HepG2 (cell line): ENCODE measurements around the gene HSF4. TPM values are rescaled to one million over a fixed set of nuclear protein-coding genes. Genes with fewer than 3 reads are reported as not detected.

Experiments
- CEBPG ChIP-seq: IDR thresholded peaks from 2 replicates; pipeline ENCODE4 v1.6.1; 2016
- E2F2 ChIP-seq: sonication (generic); formaldehyde crosslinking; IDR thresholded peaks from 2 replicates; pipeline ENCODE4 v1.4.0; 2020; ENCODE audit warnings: missing genetic modification reagents, borderline replicate concordance
- FOXM1 ChIP-seq: sonication (generic); formaldehyde crosslinking; IDR thresholded peaks from 2 replicates; pipeline ENCODE4 v1.5.0; 2020; ENCODE audit warnings: missing genetic modification reagents
- HDAC1 ChIP-seq: sonication (generic); formaldehyde crosslinking; IDR thresholded peaks from 2 replicates; pipeline ENCODE4 v1.5.1; 2020; ENCODE audit warnings: mild to moderate bottlenecking, missing genetic modification reagents
- HIVEP1 ChIP-seq: sonication (generic); formaldehyde crosslinking; IDR thresholded peaks from 2 replicates; pipeline ENCODE4 v1.4.0; 2020; ENCODE audit warnings: mild to moderate bottlenecking, missing genetic modification reagents
- KDM5B ChIP-seq: sonication (generic); formaldehyde crosslinking; IDR thresholded peaks from 2 replicates; pipeline ENCODE4 v1.4.0; 2020; ENCODE audit warnings: missing genetic modification reagents, mild to moderate bottlenecking, borderline replicate concordance
- KDM6A ChIP-seq: IDR thresholded peaks from 2 replicates; pipeline ENCODE4 v1.6.1; 2016; ENCODE audit warnings: low read depth
- MLLT10 ChIP-seq: sonication (generic); formaldehyde crosslinking; IDR thresholded peaks from 2 replicates; pipeline ENCODE4 v1.4.0; 2020; ENCODE audit warnings: missing genetic modification reagents
- MTF2 ChIP-seq: sonication (generic); formaldehyde crosslinking; IDR thresholded peaks from 2 replicates; pipeline ENCODE4 v1.5.0; 2020; ENCODE audit warnings: missing genetic modification reagents, borderline replicate concordance
- NR2F2 ChIP-seq: IDR thresholded peaks from 2 replicates; pipeline ENCODE4 v1.6.1; 2012; ENCODE audit warnings: low read depth, inconsistent platforms, borderline replicate concordance
- PHF8 ChIP-seq: sonication (generic); formaldehyde crosslinking; IDR thresholded peaks from 2 replicates; pipeline ENCODE4 v1.5.0; 2020; ENCODE audit warnings: missing genetic modification reagents
- RNF2 ChIP-seq: fragments of 450-650 bp; conservative IDR thresholded peaks from 2 replicates; pipeline ENCODE4 v1.6.1; 2016; ENCODE audit warnings: low read depth
- SRY ChIP-seq: sonication (generic); formaldehyde crosslinking; IDR thresholded peaks from 2 replicates; pipeline ENCODE4 v1.8.0; 2022; ENCODE audit warnings: mild to moderate bottlenecking, missing genetic modification reagents
- TEAD3 ChIP-seq: optimal IDR thresholded peaks from 2 replicates; pipeline ENCODE3; 2016; ENCODE audit warnings: borderline replicate concordance
- USF2 ChIP-seq, 2 experiments: sonication (generic) in 1 of 2; formaldehyde crosslinking in 1 of 2; IDR thresholded peaks; 2 replicates each; pipeline versions ENCODE4 v1.5.1 to v1.6.1; 2011 to 2020; ENCODE audit warnings: borderline replicate concordance in 1 of 2, low read depth in 1 of 2, low read length in 1 of 2, mild to moderate bottlenecking in 1 of 2, missing genetic modification reagents in 1 of 2, moderate library complexity in 1 of 2
- ZFY ChIP-seq: sonication (generic); formaldehyde crosslinking; IDR thresholded peaks from 2 replicates; pipeline ENCODE4 v1.4.0; 2020; ENCODE audit warnings: missing genetic modification reagents
- ZNF17 ChIP-seq: sonication (generic); formaldehyde crosslinking; IDR thresholded peaks from 2 replicates; pipeline ENCODE4 v1.5.0; 2020; ENCODE audit warnings: mild to moderate bottlenecking, missing genetic modification reagents
- ZNF253 ChIP-seq: sonication (generic); formaldehyde crosslinking; IDR thresholded peaks from 2 replicates; pipeline ENCODE4 v1.8.0; 2022; ENCODE audit warnings: mild to moderate bottlenecking, missing genetic modification reagents, borderline replicate concordance
- ZNF296 ChIP-seq: sonication (generic); formaldehyde crosslinking; conservative IDR thresholded peaks from 2 replicates; pipeline ENCODE4 v1.5.0; 2020; ENCODE audit warnings: mild to moderate bottlenecking, missing genetic modification reagents
- ZNF414 ChIP-seq: sonication (generic); formaldehyde crosslinking; IDR thresholded peaks from 2 replicates; pipeline ENCODE4 v1.5.0; 2020; ENCODE audit warnings: missing genetic modification reagents
- ZNF543 ChIP-seq: sonication (generic); formaldehyde crosslinking; IDR thresholded peaks from 2 replicates; pipeline ENCODE4 v1.4.0; 2020; ENCODE audit warnings: mild to moderate bottlenecking, missing genetic modification reagents
- ZNF564 ChIP-seq: sonication (generic); formaldehyde crosslinking; IDR thresholded peaks from 2 replicates; pipeline ENCODE4 v1.8.1; 2023; ENCODE audit warnings: mild to moderate bottlenecking, missing genetic modification reagents
- ZNF589 ChIP-seq: sonication (generic); formaldehyde crosslinking; conservative IDR thresholded peaks from 2 replicates; pipeline ENCODE4 v1.8.0; 2022; ENCODE audit warnings: mild to moderate bottlenecking, moderate library complexity, missing genetic modification reagents
- ZNF652 ChIP-seq: IDR thresholded peaks from 2 replicates; pipeline ENCODE4 v1.6.1; 2016; ENCODE audit warnings: low read depth, borderline replicate concordance
- ZNF772 ChIP-seq: sonication (generic); formaldehyde crosslinking; IDR thresholded peaks from 2 replicates; pipeline ENCODE4 v1.5.0; 2020; ENCODE audit warnings: mild to moderate bottlenecking, missing genetic modification reagents
- ZSCAN29 ChIP-seq: sonication (generic); formaldehyde crosslinking; conservative IDR thresholded peaks from 2 replicates; pipeline ENCODE4 v1.4.0; 2020; ENCODE audit warnings: mild to moderate bottlenecking, missing genetic modification reagents
- ZSCAN9 ChIP-seq: IDR thresholded peaks from 2 replicates; pipeline ENCODE4 v1.6.1; 2016; ENCODE audit warnings: borderline replicate concordance
- polyA plus RNA-seq, 8 experiments: library from polyadenylated mRNA; depleted of rRNA in 3 of 8; stranded (reverse) in 7 of 8; unstranded in 1 of 8; fragments of >200 nt; fragmentation: Illumina TruSeq in 4 of 8; extraction: Trizol in 4 of 8; gene quantifications; 2 replicates each; pipeline versions ENCODE4 v1.2.1 to v1.2.3, GENCODE V29; 2011 to 2016; ENCODE audit warnings: low read depth in 4 of 8, missing spikeins in 1 of 8, mixed read lengths in 1 of 8; ENCODE audit not compliant: insufficient read depth in 1 of 8
- total RNA-seq, 5 experiments: library from RNA; depleted of rRNA; stranded (reverse); fragments of >200 nt; fragmentation: Illumina TruSeq; extraction: Trizol; gene quantifications; 2 replicates each; pipeline ENCODE4 v1.2.3, GENCODE V29; 2016; ENCODE audit warnings: low read depth in 1 of 5

HSF4 gene
- total and polyA plus RNA-seq, 2 of the 13 experiments (the other 11 are each of a cell fraction or from before 2014, with no cell fraction given): 3.5 to 16.9 TPM

GRCh38 chr16:67177743-67178699, 13.5 kb downstream of the HSF4 start (continued):
- TF ChIP-seq E2F2: peak; percentile 38; the same call in 1 of the 2 replicates
- TF ChIP-seq SRY (CRISPR knock-in tag): no peak; the same call in 1 of the 2 replicates
- peak; percentile 74; the same call in 1 of the 2 replicates for TF ChIP-seq ZNF772
- TF ChIP-seq CEBPG: 0 out of 2 replicates have a peak, but pooled peaks have one; percentile 25
- peak; percentile 82 for TF ChIP-seq KDM5B (CRISPR knock-in tag)
- TF ChIP-seq ZSCAN9 (CRISPR knock-in tag): no peak
- TF ChIP-seq ZFY: peak; percentile 75
- TF ChIP-seq ZNF253 (CRISPR knock-in tag): 0 out of 2 replicates have a peak, but pooled peaks have one; percentile 15
- TF ChIP-seq ZNF296 (CRISPR knock-in tag): no peak; the same call in 1 of the 2 replicates
- TF ChIP-seq HIVEP1 (CRISPR knock-in tag): no peak
- TF ChIP-seq RNF2: peak; percentile 59; the same call in 1 of the 2 replicates
- TF ChIP-seq MTF2: peak; percentile 87; the same call in 1 of the 2 replicates
- peak; percentile 61; the same call in 1 of the 2 replicates for TF ChIP-seq ZNF414 (CRISPR knock-in tag)
- TF ChIP-seq MLLT10 (CRISPR knock-in tag): no peak
- TF ChIP-seq HDAC1 (CRISPR knock-in tag): peak; percentile 59; the same call in 1 of the 2 replicates
- TF ChIP-seq ZNF589 (CRISPR knock-in tag): peak; percentile 77; the same call in 1 of the 2 replicates
- no peak for TF ChIP-seq USF2 (IDR thresholded peaks at IDR 0.05; ENCODE audit: low read depth, low read length)
- no peak for TF ChIP-seq USF2 (CRISPR knock-in tag; IDR thresholded peaks at IDR 0.05; ENCODE audit: borderline replicate concordance)
- no peak for TF ChIP-seq ZNF652
- no peak for TF ChIP-seq KDM6A
- peak; percentile 60; the same call in 1 of the 2 replicates for TF ChIP-seq ZNF543 (CRISPR knock-in tag)
- TF ChIP-seq PHF8 (CRISPR knock-in tag): peak; percentile 39; the same call in 1 of the 2 replicates
- TF ChIP-seq ZNF17 (CRISPR knock-in tag): no peak
- TF ChIP-seq ZNF564 (CRISPR knock-in tag): 0 out of 2 replicates have a peak, but pooled peaks have one; percentile 54
- peak; percentile 18 for TF ChIP-seq TEAD3 (CRISPR knock-in tag)
- TF ChIP-seq NR2F2: no peak
- peak; percentile 72; the same call in 1 of the 2 replicates for TF ChIP-seq ZSCAN29
- no peak for TF ChIP-seq FOXM1 (CRISPR knock-in tag)
